BE2C (cell line): ENCODE measurements around the gene ZP1.

Source experiments
- DNase-seq: peaks from one replicate; pipeline ENCODE4 v3.0.0-alpha.2; 2020
- H3K27me3 ChIP-seq: fragments of 250-450 bp; sonication (Bioruptor Pico); 2 replicates; pipeline ENCODE4 v1.5.1; 2020; ENCODE audit warnings: mild to moderate bottlenecking
- H3K36me3 ChIP-seq: fragments of 250-450 bp; sonication (Bioruptor Pico); 2 replicates; pipeline ENCODE4 v1.5.1; 2020; ENCODE audit warnings: mild to moderate bottlenecking
- H3K4me1 ChIP-seq: fragments of 250-450 bp; sonication (Bioruptor Pico); 2 replicates; pipeline ENCODE4 v1.5.1; 2020
- H3K4me3 ChIP-seq: 2 replicates; pipeline ENCODE4 v1.5.1; 2011; ENCODE audit warnings: low read depth, low read length
- H3K9me3 ChIP-seq: fragments of 250-450 bp; sonication (Bioruptor Pico); 2 replicates; pipeline ENCODE4 v1.5.1; 2020
- TF ChIP-seq, protein P1 (sequence below): IDR thresholded peaks from 2 replicates; pipeline ENCODE4 v1.5.1; 2012; ENCODE audit warnings: mild to moderate bottlenecking, low read depth, low read length

The ZP1 gene

DNA sequence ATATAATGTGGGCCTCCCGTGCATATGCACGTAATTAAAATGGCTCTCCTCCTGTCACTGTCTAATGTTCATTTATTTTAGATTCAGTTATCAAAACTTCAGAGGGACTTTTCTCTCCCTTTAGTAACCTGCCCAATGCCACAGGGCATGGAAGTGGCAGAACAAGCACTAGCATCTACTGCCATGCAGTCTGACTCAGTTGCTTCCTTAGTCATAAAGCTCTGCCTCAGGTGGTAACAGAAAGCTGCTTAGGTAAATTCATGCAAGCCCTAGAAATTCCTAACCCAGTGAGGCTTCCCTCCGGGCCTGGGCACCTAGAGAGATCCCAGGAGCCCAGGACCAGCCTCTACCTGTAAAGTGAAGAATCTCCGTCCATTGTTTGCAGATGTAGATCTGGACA is 30.2 kb downstream of the ZP1 start:
- Histone ChIP-seq H3K9me3 (no peaks in the 10 kb centered on the region), H3K4me3 (no peak overlapping the region), H3K36me3 (peaks cover 43% of the 10 kb centered on the region), H3K4me1 (no peaks in the 10 kb centered on the region), H3K27me3 (no peaks in the 10 kb centered on the region)
- no peak for DNase-seq
- TF ChIP-seq, protein P1, sequence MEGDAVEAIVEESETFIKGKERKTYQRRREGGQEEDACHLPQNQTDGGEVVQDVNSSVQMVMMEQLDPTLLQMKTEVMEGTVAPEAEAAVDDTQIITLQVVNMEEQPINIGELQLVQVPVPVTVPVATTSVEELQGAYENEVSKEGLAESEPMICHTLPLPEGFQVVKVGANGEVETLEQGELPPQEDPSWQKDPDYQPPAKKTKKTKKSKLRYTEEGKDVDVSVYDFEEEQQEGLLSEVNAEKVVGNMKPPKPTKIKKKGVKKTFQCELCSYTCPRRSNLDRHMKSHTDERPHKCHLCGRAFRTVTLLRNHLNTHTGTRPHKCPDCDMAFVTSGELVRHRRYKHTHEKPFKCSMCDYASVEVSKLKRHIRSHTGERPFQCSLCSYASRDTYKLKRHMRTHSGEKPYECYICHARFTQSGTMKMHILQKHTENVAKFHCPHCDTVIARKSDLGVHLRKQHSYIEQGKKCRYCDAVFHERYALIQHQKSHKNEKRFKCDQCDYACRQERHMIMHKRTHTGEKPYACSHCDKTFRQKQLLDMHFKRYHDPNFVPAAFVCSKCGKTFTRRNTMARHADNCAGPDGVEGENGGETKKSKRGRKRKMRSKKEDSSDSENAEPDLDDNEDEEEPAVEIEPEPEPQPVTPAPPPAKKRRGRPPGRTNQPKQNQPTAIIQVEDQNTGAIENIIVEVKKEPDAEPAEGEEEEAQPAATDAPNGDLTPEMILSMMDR, result no peak

DNA sequence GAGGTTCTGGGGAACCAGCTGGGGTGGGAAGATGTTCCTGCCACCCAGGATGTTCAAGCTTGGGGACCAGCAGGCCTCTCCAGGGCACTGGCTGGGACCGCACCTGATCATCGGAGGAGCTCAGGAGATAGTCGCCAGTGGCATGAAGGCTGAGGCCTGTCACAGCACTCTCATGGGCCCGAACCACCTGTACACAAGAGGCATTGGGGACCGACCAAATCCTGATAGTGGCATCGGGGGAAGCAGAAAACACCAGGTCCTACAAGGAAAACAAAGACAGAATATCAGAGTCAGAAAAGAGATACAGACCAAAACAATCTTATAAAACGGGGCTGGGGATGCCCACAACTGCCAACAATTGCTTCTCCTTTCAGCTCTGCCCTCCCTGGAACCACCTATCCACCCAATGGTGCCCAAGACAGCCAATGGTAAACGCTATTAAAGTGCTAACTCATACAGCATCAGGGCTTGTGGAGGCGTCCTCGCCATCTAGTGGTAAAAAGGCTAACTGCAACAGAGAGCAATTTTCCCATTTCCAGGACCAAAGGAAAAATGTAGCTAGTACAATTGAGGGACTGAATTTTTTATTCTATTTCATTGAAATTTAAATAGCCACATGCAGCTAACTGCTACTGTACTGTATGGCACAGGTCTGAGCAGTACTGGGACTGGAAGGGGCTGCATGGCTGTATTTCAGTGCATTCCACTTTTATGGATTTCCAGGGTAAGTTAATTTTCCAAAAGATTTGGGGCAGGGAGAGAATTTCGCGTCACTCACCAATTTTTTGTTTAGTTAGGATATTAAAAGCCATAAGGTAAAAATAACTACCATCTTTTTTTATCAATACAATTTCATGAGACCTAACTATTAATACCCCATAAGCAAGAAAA is 31.9 kb downstream of the ZP1 start:
- no peaks in the 10 kb centered on the region for H3K9me3 ChIP-seq
- DNase-seq, result peak; percentile 30
- peaks cover 43% of the 10 kb centered on the region for H3K36me3 ChIP-seq
- no peak overlapping the region for H3K4me3 ChIP-seq
- TF ChIP-seq, protein P1, result peak; percentile 75
- no peaks in the 10 kb centered on the region for H3K4me1 ChIP-seq
- no peaks in the 10 kb centered on the region for H3K27me3 ChIP-seq

DNA sequence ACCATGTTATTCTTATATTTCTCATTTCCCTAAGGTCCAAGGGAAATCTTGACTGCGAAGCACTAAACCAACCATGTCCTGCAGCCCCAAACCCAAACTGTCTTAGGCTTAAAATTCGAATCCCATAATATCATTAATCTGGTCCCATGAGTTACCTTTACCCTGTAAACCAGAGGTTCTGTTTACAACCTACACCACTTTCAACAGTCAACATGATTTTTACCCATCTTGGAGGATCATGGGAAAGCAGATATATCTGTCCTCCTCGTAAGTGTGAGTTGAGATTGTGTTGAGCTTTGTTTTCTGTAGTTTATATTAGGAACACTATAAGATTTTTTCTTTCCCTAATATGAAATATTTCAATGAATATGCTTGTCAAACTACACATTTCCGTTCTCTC is 32.6 kb downstream of the ZP1 start:
- H3K36me3 ChIP-seq, result peaks cover 43% of the 10 kb centered on the region

DNA sequence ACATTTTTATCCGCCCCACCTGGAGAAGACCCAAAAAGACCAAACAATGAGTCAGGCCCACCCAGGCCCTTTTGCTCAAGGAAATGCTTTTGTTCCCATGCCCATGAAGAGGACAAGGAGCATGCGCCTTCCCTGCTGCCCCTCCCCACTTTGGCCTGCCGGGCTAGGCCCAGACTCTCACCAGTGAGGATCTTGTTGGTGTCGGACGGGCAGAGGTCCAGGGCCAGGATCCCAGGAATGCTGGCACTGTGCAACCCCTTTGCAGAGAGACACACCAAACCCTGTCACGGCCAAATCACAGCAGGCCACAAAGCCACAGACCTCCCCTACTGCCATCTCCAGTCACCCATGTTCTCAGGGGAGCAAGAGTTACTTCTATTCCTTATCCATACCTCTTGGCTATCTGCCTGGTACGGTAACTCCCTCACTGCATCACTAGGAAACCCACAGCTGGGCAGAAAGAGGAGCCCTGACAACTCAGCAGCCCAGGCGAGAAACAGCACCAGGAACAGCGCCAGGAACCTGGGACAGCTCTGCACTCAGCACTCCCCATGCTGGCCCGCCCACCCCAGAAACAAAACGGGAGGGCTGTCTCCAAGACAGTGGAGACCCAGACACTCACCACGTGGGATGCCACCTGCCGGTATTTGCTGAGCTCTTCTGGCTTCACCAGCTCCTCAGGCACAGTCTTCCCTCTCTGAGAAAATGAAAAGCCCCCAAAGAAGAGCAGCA is 33.5 kb downstream of the ZP1 start:
- Histone ChIP-seq H3K27me3 (no peaks in the 10 kb centered on the region), H3K4me1 (no peaks in the 10 kb centered on the region), H3K9me3 (no peaks in the 10 kb centered on the region), H3K36me3 (peaks cover 43% of the 10 kb centered on the region), H3K4me3 (no peak overlapping the region)
- DNase-seq, result no peak
- TF ChIP-seq, protein P1, result no peak

More for the DNA sequence above, 32.6 kb downstream of the ZP1 start:
- no peak overlapping the region for H3K4me3 ChIP-seq
- no peaks in the 10 kb centered on the region for H3K27me3 ChIP-seq
- TF ChIP-seq, protein P1, result no peak
- DNase-seq, result no peak
- no peaks in the 10 kb centered on the region for H3K4me1 ChIP-seq
- no peaks in the 10 kb centered on the region for H3K9me3 ChIP-seq

DNA sequence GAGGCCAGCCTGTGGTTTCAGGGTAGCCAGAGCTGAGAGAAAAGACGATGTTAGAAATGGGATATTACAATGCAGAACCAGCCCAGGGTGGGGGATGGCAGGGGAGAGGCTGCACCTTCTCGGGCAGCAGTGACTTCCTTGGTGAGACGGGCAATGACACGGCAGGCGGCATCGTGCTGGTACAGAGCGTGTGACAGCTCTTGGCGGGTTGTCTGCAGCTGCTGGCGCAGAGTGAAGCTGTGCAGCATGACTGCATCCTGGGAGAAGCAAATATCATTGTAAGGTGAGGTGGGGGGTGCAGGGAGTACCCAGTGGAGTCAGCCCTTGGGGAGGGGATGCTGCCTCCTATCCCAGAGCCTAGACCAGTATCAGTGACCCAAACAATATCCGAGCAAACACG is 35.3 kb downstream of the ZP1 start:
- no peak overlapping the region for H3K4me3 ChIP-seq
- no peaks in the 10 kb centered on the region for H3K9me3 ChIP-seq
- TF ChIP-seq, protein P1, result no peak
- no peak for DNase-seq
- peaks cover 28% of the 10 kb centered on the region for H3K36me3 ChIP-seq
- no peaks in the 10 kb centered on the region for H3K27me3 ChIP-seq
- H3K4me1 ChIP-seq, result no peaks in the 10 kb centered on the region

DNA sequence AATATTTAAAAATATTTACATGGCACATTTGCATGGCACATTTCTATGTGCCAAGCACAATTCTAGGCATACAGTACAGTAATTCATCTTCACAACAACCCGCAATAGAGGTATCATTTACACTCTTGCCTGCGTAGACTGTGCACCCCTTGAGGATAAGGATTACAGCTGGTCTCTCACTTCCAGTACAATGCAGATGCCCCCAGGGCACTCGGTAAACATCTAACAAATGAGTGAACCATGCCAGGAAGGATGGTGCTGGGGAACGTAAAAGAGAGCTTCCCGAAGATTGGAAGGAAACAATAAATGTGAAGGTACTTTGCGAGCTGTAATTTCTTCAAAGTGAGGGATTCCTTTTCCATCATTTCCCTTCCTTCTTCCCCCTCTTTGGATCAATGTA is 37.7 kb downstream of the ZP1 start:
- Histone ChIP-seq H3K9me3 (no peaks in the 10 kb centered on the region), H3K27me3 (no peaks in the 10 kb centered on the region), H3K4me3 (peak overlapping the region; percentile 63), H3K4me1 (no peaks in the 10 kb centered on the region), H3K36me3 (peaks cover 11% of the 10 kb centered on the region)
- peak; percentile 21 for DNase-seq
- TF ChIP-seq, protein P1, result no peak
